ENCODE measurements around the gene MECR. TPM values are rescaled to one million over a fixed set of nuclear protein-coding genes. Genes with fewer than 3 reads are reported as not detected.

MECR gene
- total RNA-seq, 1 donor from 2014 or later = 16.9 TPM

- no peak overlapping the region for H3K4me3 ChIP-seq
- no peaks in the 10 kb centered on the region for H3K36me3 ChIP-seq
- no peaks in the 10 kb centered on the region for H3K27me3 ChIP-seq
- no peak for TF ChIP-seq POLR2AphosphoS5 (IDR thresholded peaks at IDR 0.05; ENCODE audit: insufficient read depth in 1 of 2, low read depth in 1 of 2)
- no peak for TF ChIP-seq POLR2A (IDR thresholded peaks at IDR 0.05)
- TF ChIP-seq CTCF (IDR thresholded peaks at IDR 0.05) = no peak
- H3K27ac ChIP-seq = no peak overlapping the region
- H3K4me1 ChIP-seq = no peaks in the 10 kb centered on the region
- no peak for DNase-seq (ENCODE audit: extremely low spot score in 2 of 2)
- intact Hi-C loops (cut with DNase I) = loop anchor here (5.0 kb wide), 2 partner anchors 462 to 1232 kb away; no protein-coding TSS in a partner anchor
- H3K9me3 ChIP-seq = no peaks in the 10 kb centered on the region
Measured at GRCh38 chr1:29249951-29250581, 19.3 kb upstream of the MECR start.

DNA sequence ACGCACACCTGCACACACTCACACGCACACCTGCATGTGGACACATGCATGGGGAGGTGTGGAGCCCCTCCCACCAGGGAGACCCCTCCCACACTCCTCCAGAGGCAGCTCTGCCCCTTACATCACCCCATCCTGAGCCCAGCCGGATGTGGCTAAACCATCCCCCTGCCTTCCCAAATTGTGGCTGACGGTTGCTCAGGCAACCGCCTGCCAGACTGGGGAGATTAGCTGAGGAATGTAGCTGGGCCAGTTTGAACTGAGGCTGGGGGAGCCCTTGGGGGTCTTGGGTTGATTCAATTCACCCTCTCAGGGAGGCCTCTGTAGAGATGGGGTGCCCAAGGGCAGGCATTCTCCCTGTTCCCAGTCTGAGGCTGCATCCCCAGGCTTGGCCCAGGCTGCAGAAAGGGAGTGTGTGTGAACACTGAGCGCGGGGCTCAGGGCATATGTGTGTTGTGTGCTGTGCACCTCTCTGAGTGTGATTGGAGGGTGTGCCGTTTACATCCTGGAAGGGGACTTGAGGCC lies 18.5 kb upstream of the MECR start:
- Histone ChIP-seq H3K36me3 (no peaks in the 10 kb centered on the region), H3K9me3 (no peaks in the 10 kb centered on the region), H3K27ac (no peak overlapping the region), H3K27me3 (no peaks in the 10 kb centered on the region), H3K4me1 (no peaks in the 10 kb centered on the region), H3K4me3 (no peak overlapping the region)
- TF ChIP-seq CTCF (IDR thresholded peaks at IDR 0.05) (no peak), POLR2AphosphoS5 (IDR thresholded peaks at IDR 0.05; ENCODE audit: insufficient read depth in 1 of 2, low read depth in 1 of 2) (no peak), POLR2A (IDR thresholded peaks at IDR 0.05) (no peak)
- no peak for DNase-seq (ENCODE audit: extremely low spot score in 2 of 2)
- intact Hi-C loops (cut with DNase I) = loop anchor here (5.0 kb wide), 1 partner anchor 463 kb away; no protein-coding TSS in a partner anchor

GRCh38 chr1:29248409-29248808 lies 17.7 kb upstream of the MECR start:
- Histone ChIP-seq H3K27me3 (no peaks in the 10 kb centered on the region), H3K4me1 (peaks cover 8% of the 10 kb centered on the region), H3K9me3 (no peaks in the 10 kb centered on the region), H3K27ac (no peak overlapping the region), H3K4me3 (no peak overlapping the region), H3K36me3 (no peaks in the 10 kb centered on the region)
- TF ChIP-seq CTCF (IDR thresholded peaks at IDR 0.05) (no peak), POLR2A (IDR thresholded peaks at IDR 0.05) (no peak), POLR2AphosphoS5 (IDR thresholded peaks at IDR 0.05; ENCODE audit: insufficient read depth in 1 of 2, low read depth in 1 of 2) (no peak)
- intact Hi-C loops (cut with DNase I) = loop anchor here (5.0 kb wide), 1 partner anchor 464 kb away; no protein-coding TSS in a partner anchor
- DNase-seq (ENCODE audit: extremely low spot score in 2 of 2) = no peak

GRCh38 chr1:29247571-29248273 lies 17.0 kb upstream of the MECR start:
- Histone ChIP-seq H3K27ac (no peak overlapping the region), H3K27me3 (no peaks in the 10 kb centered on the region), H3K36me3 (no peaks in the 10 kb centered on the region), H3K4me3 (no peak overlapping the region), H3K9me3 (no peaks in the 10 kb centered on the region), H3K4me1 (peaks cover 11% of the 10 kb centered on the region)
- intact Hi-C loops (cut with DNase I) = loop anchor here (5.0 kb wide), 1 partner anchor 465 kb away; no protein-coding TSS in a partner anchor
- no peak for TF ChIP-seq POLR2A (IDR thresholded peaks at IDR 0.05)
- no peak for TF ChIP-seq CTCF (IDR thresholded peaks at IDR 0.05)
- TF ChIP-seq POLR2AphosphoS5 (IDR thresholded peaks at IDR 0.05; ENCODE audit: insufficient read depth in 1 of 2, low read depth in 1 of 2) = no peak
- DNase-seq (ENCODE audit: extremely low spot score in 2 of 2) = no peak

Measured in vagina (tissue), 2 donors.